K562 (cell line): Measurements from ENCODE around the gene FAM53B. TPM values are rescaled to one million over a fixed set of nuclear protein-coding genes. Genes with fewer than 3 reads are reported as not detected.
A peak's percentile ranks its signal among the peaks of the same experiment; 100 is the strongest.

ENCODE experiments used
- ARID2 ChIP-seq: fragments of 450-650 bp; IDR thresholded peaks from 2 replicates; pipeline ENCODE4 v1.6.1; 2017; ENCODE audit warnings: antibody characterized with exemption, mild to moderate bottlenecking
- CBX5 ChIP-seq: IDR thresholded peaks from 2 replicates; pipeline ENCODE4 v1.6.1; 2014; ENCODE audit warnings: low read depth, borderline replicate concordance
- CBX8 ChIP-seq: fragments of 200-600 bp; sonication (generic); IDR thresholded peaks from 2 replicates; pipeline ENCODE4 v1.6.1; 2012; ENCODE audit warnings: borderline replicate concordance, mixed run types, low read depth, mild to moderate bottlenecking, moderate library complexity, mixed read lengths, low read length, control low read depth, inconsistent platforms; ENCODE audit not compliant: poor library complexity, severe bottlenecking; ENCODE audit errors: extremely low read depth
- CSDE1 ChIP-seq, 2 experiments: fragments of 450-650 bp; IDR thresholded peaks; 2 replicates each; pipeline ENCODE4 v1.6.1; 2016; ENCODE audit warnings: mild to moderate bottlenecking in 1 of 2
- CTBP1 ChIP-seq: fragments of 450-650 bp; IDR thresholded peaks from 2 replicates; pipeline ENCODE4 v1.6.1; 2016; ENCODE audit warnings: borderline replicate concordance
- ELF4 ChIP-seq: fragments of 450-650 bp; formaldehyde crosslinking; IDR thresholded peaks from 2 replicates; pipeline ENCODE4 v1.4.0; 2022; ENCODE audit warnings: missing genetic modification characterization
- HDAC3 ChIP-seq: fragments of 450-650 bp; IDR thresholded peaks from 2 replicates; pipeline ENCODE4 v1.6.1; 2018; ENCODE audit warnings: borderline replicate concordance, mild to moderate bottlenecking, moderate library complexity; ENCODE audit not compliant: partially characterized antibody
- KLF10 ChIP-seq: fragments of 250-450 bp; sonication (Bioruptor Pico); IDR thresholded peaks from 2 replicates; pipeline ENCODE4 v1.6.1; 2021; ENCODE audit warnings: matching md5 sums
- LEF1 ChIP-seq: fragments of 450-650 bp; IDR thresholded peaks from 2 replicates; pipeline ENCODE4 v1.6.1; 2016; ENCODE audit warnings: mild to moderate bottlenecking
- NCOA4 ChIP-seq: fragments of 450-650 bp; IDR thresholded peaks from 2 replicates; pipeline ENCODE4 v1.6.1; 2018; ENCODE audit warnings: mild to moderate bottlenecking; ENCODE audit not compliant: partially characterized antibody
- NFE2L1 ChIP-seq: fragments of 450-650 bp; IDR thresholded peaks from 2 replicates; pipeline ENCODE4 v1.6.1; 2016; ENCODE audit warnings: missing genetic modification characterization, low read depth, mild to moderate bottlenecking, missing compliant biosample characterization, moderate library complexity, borderline replicate concordance
- NONO ChIP-seq, 2 experiments: fragments of 200-400 bp in 1 of 2; fragments of 450-650 bp in 1 of 2; formaldehyde crosslinking in 1 of 2; IDR thresholded peaks; 2 replicates each; pipeline ENCODE4 v1.6.1; 2017; ENCODE audit warnings: low read depth in 2 of 2, mild to moderate bottlenecking in 2 of 2, moderate library complexity in 2 of 2, low read length in 1 of 2
- POLR3A ChIP-seq: IDR thresholded peaks from 2 replicates; pipeline ENCODE4 v1.6.1; 2011; ENCODE audit warnings: borderline replicate concordance, mild to moderate bottlenecking, moderate library complexity; ENCODE audit not compliant: insufficient read length, insufficient read depth; ENCODE audit errors: extremely low read depth
- RHOXF2B ChIP-seq: fragments of 250-450 bp; sonication (Bioruptor Pico); conservative IDR thresholded peaks from 2 replicates; pipeline ENCODE4 v1.5.1; 2021
- SIN3A ChIP-seq, 2 experiments: fragments of 150-350 bp in 1 of 2; IDR thresholded peaks; 2 replicates each; pipeline ENCODE4 v1.6.1; 2011 to 2016; ENCODE audit warnings: borderline replicate concordance in 2 of 2, low read depth in 2 of 2, low read length in 2 of 2, mild to moderate bottlenecking in 2 of 2, moderate library complexity in 2 of 2; ENCODE audit not compliant: control insufficient read depth in 1 of 2
- SMARCA5 ChIP-seq: fragments of 450-650 bp; IDR thresholded peaks from 2 replicates; pipeline ENCODE4 v1.6.1; 2016
- SMC3 ChIP-seq: conservative IDR thresholded peaks from 2 replicates; pipeline ENCODE4 v1.6.1; 2011; ENCODE audit warnings: low read depth, low read length, improper control_type of control experiment; ENCODE audit not compliant: insufficient read depth
- TARDBP ChIP-seq: fragments of 450-650 bp; IDR thresholded peaks from 2 replicates; pipeline ENCODE4 v1.6.1; 2016
- TBP ChIP-seq: optimal IDR thresholded peaks from 2 replicates; pipeline ENCODE3; 2011; ENCODE audit warnings: low read depth, low read length, improper control_type of control experiment
- THRAP3 ChIP-seq: fragments of 450-650 bp; IDR thresholded peaks from 2 replicates; pipeline ENCODE4 v1.6.1; 2016; ENCODE audit warnings: mild to moderate bottlenecking, inconsistent platforms, borderline replicate concordance
- ZC3H11A ChIP-seq: IDR thresholded peaks from 2 replicates; pipeline ENCODE4 v1.6.1; 2012; ENCODE audit warnings: low read depth, low read length, improper control_type of control experiment
- ZFP1 ChIP-seq: fragments of 450-650 bp; formaldehyde crosslinking; IDR thresholded peaks from 2 replicates; pipeline ENCODE4 v1.4.0; 2020; ENCODE audit warnings: mild to moderate bottlenecking, mixed read lengths
- ZKSCAN1 ChIP-seq: fragments of 150-350 bp; IDR thresholded peaks from 2 replicates; pipeline ENCODE4 v1.6.1; 2016; ENCODE audit warnings: low read depth, low read length
- polyA plus RNA-seq, 8 experiments: library from polyadenylated mRNA; depleted of rRNA in 4 of 8; stranded (reverse) in 5 of 8; unstranded in 3 of 8; fragments of >200 nt; fragmentation: Nextera tagmentation in 2 of 8; fragmentation: Illumina TruSeq in 1 of 8; extraction: Ambion mirVana in 2 of 8; extraction: Trizol in 1 of 8; gene quantifications; 2 replicates each; pipeline versions ENCODE4 v1.2.1 to v1.2.3, GENCODE V29; 2011 to 2014; ENCODE audit warnings: inconsistent platforms in 1 of 8, missing spikeins in 1 of 8
- total RNA-seq, 7 experiments: library from RNA; depleted of rRNA in 6 of 7; stranded (reverse); fragments of >200 nt in 6 of 7; fragmentation: Illumina TruSeq in 2 of 7; extraction: Trizol in 2 of 7; gene quantifications; 2 replicates each; pipeline versions ENCODE4 v1.2.1 to v1.2.3, GENCODE V29; 2011 to 2021; ENCODE audit warnings: low replicate concordance in 1 of 7
- TF ChIP-seq, protein P1 (sequence below): fragments of 200-800 bp; sonication (Bioruptor generic); IDR thresholded peaks from 2 replicates; pipeline ENCODE4 v1.6.1; 2017; ENCODE audit warnings: missing genetic modification characterization, missing compliant biosample characterization
- TF ChIP-seq, protein P2 (sequence below): fragments of 200-800 bp; sonication (Bioruptor generic); IDR thresholded peaks from 2 replicates; pipeline ENCODE4 v1.6.1; 2017; ENCODE audit warnings: missing genetic modification characterization, missing compliant biosample characterization
- TF ChIP-seq, protein P3 (sequence below): fragments of 450-650 bp; IDR thresholded peaks from 2 replicates; pipeline ENCODE4 v1.6.1; 2016; ENCODE audit warnings: missing biosample characterization, missing genetic modification characterization

Gene FAM53B
- total and polyA plus RNA-seq, 9 of the 15 experiments (the other 6 are each of a cell fraction or from before 2014, with no cell fraction given): 0.03 to 16.5 (median 5.0) TPM

DNA sequence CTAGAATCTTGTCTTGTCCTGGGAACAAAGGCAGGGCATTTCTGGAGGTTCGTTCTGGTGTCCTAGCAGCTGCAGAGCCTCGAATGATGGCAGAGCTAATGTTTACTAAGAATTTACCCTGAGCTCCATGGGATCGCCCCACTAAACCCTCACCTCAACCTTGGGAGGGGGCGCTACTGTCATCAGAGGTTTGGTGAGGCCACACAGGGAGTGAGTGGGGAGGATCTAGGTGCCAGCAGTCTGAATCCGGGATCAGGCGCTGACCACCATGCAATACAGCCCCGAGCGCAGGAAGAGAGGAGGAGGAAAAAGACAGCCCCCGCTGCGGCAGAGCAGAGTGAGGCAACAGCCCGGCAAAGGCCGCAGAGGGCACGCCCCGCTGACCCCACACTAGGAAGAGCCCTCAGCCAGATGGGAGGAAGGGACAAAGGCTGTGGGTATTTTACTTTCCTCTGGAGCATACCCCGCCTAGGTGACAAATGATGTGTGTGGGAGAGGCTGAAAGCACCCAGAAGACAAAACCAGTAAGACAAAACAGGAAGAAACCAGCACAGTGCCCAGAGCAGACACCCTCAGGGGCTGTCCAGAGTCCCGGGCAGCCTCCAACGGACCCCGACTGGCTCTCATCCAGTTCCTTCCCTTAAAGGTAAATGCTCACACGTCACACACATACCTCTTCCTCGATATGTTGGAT is 103.5 kb downstream of the FAM53B start (continued):
- TF ChIP-seq CBX8 (no peak), ZFP1 (no peak), NONO (IDR thresholded peaks at IDR 0.05; ENCODE audit: low read depth in 2 of 2, low read length in 1 of 2) (no peak), HDAC3 (no peak), ARID2 (no peak), ZKSCAN1 (no peak), ZC3H11A (no peak), NFE2L1 (tag) (no peak), CTBP1 (no peak), SMC3 (no peak), SMARCA5 (no peak), SIN3A (IDR thresholded peaks at IDR 0.05; ENCODE audit: borderline replicate concordance in 2 of 2, control insufficient read depth in 1 of 2, low read depth in 2 of 2, low read length in 2 of 2) (no peak), ELF4 (CRISPR knock-in tag) (no peak), CSDE1 (IDR thresholded peaks at IDR 0.05) (no peak), KLF10 (no peak), CBX5 (no peak), LEF1 (no peak), RHOXF2B (no peak), NCOA4 (no peak), TBP (no peak), TARDBP (no peak), THRAP3 (no peak), POLR3A (no peak)
- TF ChIP-seq, protein P1, sequence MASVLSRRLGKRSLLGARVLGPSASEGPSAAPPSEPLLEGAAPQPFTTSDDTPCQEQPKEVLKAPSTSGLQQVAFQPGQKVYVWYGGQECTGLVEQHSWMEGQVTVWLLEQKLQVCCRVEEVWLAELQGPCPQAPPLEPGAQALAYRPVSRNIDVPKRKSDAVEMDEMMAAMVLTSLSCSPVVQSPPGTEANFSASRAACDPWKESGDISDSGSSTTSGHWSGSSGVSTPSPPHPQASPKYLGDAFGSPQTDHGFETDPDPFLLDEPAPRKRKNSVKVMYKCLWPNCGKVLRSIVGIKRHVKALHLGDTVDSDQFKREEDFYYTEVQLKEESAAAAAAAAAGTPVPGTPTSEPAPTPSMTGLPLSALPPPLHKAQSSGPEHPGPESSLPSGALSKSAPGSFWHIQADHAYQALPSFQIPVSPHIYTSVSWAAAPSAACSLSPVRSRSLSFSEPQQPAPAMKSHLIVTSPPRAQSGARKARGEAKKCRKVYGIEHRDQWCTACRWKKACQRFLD: no peak
- TF ChIP-seq, protein P2, sequence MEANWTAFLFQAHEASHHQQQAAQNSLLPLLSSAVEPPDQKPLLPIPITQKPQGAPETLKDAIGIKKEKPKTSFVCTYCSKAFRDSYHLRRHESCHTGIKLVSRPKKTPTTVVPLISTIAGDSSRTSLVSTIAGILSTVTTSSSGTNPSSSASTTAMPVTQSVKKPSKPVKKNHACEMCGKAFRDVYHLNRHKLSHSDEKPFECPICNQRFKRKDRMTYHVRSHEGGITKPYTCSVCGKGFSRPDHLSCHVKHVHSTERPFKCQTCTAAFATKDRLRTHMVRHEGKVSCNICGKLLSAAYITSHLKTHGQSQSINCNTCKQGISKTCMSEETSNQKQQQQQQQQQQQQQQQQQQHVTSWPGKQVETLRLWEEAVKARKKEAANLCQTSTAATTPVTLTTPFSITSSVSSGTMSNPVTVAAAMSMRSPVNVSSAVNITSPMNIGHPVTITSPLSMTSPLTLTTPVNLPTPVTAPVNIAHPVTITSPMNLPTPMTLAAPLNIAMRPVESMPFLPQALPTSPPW (CRISPR knock-in tag): peak; percentile 63
- TF ChIP-seq, protein P3, sequence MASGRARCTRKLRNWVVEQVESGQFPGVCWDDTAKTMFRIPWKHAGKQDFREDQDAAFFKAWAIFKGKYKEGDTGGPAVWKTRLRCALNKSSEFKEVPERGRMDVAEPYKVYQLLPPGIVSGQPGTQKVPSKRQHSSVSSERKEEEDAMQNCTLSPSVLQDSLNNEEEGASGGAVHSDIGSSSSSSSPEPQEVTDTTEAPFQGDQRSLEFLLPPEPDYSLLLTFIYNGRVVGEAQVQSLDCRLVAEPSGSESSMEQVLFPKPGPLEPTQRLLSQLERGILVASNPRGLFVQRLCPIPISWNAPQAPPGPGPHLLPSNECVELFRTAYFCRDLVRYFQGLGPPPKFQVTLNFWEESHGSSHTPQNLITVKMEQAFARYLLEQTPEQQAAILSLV (tag): no peak
